DOHH2 (cell line): ENCODE data around the gene CPAMD8.

Experiments
- CTCF ChIP-seq: fragments of 200-600 bp; sonication (generic); IDR thresholded peaks from one replicate; pipeline ENCODE4 v1.5.1; 2014; ENCODE audit warnings: antibody characterized with exemption, mild to moderate bottlenecking, low read depth, low read length; ENCODE audit not compliant: poor library complexity, severe bottlenecking
- EZH2phosphoT487 ChIP-seq: fragments of 200-600 bp; sonication (generic); IDR thresholded peaks from 2 replicates; pipeline ENCODE4 v1.6.1; 2017; ENCODE audit warnings: borderline replicate concordance, mild to moderate bottlenecking, antibody characterized with exemption, low read length, moderate library complexity, mixed read lengths

GRCh38 chr19:16876904-16877361, 149.7 kb downstream of the CPAMD8 start:
- TF ChIP-seq CTCF (no peak), EZH2phosphoT487 (no peak)
